HG03135 (cell line): ENCODE data around the gene DDAH1.

Experiments used
- ATAC-seq: cut with Tn5 transposase; IDR thresholded peaks from one replicate; pipeline ENCODE4 v1.9.1; 2021; ENCODE audit warnings: mild to moderate bottlenecking, moderate library complexity; ENCODE audit not compliant: unreplicated experiment

DDAH1 gene

DNA sequence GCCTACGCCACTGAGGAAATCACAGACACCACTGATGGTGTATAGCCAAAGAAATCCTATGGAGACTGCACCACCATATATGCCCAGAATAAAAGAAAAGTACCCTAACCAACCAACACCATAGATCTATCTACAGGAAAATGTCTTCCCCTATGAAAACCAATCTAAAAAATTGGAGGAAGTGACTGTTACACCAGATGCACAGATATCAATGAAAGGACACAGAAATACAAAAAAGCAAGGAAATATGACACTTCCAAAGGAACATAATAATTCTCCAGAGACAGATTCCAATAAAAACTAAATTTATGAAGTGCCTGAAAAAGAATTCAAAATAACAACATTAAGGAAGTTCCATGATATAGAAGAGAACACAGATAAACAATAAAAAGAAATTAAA, 131.8 kb downstream of the DDAH1 start:
- ATAC-seq = no peak

DNA sequence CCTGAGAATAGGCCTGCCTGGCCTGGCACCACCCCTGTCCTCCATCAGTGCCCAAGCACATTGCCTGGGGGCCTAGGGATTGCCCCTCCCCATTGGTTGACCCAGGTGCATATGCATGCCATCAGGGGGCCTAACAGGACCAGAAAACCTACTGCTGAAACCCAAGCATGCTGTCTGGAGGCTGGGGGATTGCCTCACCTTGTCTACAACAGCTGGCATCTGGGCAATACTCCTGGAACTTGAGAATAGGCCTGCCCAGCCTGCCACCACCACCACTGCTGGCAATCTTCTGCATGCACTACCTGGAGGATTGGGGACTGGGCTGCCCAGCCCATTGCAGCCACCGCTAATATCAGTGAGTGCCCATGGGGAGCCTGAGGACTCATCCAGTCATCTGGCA, 132.4 kb downstream of the DDAH1 start:
- ATAC-seq = no peak

DNA sequence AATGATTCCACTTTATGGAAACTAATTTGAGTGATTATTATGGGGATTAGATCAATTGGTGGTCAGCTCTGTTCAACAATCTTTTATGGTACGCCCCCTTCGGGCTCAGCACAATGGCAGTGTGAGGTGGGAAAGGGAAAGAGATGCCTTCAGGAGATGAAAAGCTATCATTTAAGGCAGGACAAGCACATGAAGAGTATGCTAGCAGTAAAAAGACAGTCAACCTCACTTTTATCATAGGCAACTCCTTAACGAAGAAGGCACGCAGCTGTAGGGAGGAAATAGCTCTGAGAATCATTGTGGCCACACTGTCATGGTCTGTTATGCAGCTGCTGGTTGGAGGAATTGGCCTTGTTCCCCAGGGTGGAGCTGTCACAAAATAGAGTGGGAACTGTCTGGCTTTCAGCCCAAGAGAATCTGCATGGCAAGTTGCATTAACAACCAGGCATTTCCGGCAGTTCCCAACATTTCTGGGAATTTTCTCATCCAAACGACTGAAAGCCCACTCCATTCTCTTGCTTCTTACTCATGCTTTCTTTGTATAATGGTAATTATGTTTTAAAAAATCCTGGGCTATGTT, 134.2 kb downstream of the DDAH1 start:
- ATAC-seq = no peak

DNA sequence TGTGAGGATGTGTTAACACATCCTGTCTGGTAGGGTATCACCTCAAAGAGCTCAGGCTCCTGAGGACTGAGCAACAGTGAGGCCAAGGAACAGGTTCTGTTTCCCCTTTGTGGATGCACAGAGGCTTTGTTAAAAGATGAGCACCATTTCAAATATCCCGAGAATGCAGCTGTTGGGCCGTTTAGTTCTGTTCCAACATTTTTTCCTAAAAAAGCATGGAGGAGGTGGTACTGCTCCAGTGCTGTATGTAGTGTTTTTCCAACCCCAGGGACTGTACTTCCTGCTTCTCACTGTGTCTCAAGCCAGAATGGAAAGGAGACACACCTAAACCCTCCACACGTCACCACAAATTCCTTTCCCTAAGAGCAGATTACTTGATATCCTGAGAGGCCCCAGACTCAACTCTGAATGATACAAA, 134.7 kb downstream of the DDAH1 start:
- no peak for ATAC-seq

GRCh38 chr1:85328713-85329397, 136.1 kb downstream of the DDAH1 start:
- no peak for ATAC-seq

GRCh38 chr1:85327759-85328158, 137.2 kb downstream of the DDAH1 start:
- no peak for ATAC-seq

- ATAC-seq = no peak
These were observed 138.1 kb downstream of the DDAH1 start for GRCh38 chr1:85326851-85327250.

DNA sequence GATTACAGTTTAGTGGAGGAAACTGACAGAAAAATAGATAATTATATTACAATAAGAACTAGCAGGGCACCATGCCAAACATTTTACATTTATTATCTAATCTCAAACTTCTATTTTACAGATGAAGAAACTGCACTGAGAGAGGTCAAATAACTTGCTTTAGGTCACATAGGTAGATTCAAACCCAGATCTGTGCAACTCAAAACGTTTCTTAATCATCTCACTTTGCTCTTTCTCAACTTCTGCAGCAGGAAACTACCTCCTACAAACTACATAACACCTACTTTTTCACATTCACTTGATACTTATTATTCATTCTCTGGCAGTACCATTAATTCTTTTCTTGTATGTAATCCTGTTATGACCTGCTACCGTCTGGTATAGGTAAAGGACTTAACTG, 138.6 kb downstream of the DDAH1 start:
- no peak for ATAC-seq

GRCh38 chr1:85325920-85326319, 139.0 kb downstream of the DDAH1 start:
- ATAC-seq = no peak

GRCh38 chr1:85323770-85324169, 141.2 kb downstream of the DDAH1 start:
- no peak for ATAC-seq

- ATAC-seq = no peak
These were observed 142.3 kb downstream of the DDAH1 start for GRCh38 chr1:85322655-85323054.

- ATAC-seq = no peak
These were observed 143.6 kb downstream of the DDAH1 start for GRCh38 chr1:85321237-85321964.

- no peak for ATAC-seq
These were observed 144.4 kb downstream of the DDAH1 start for GRCh38 chr1:85320371-85321131.

- no peak for ATAC-seq
These were observed 145.0 kb downstream of the DDAH1 start for GRCh38 chr1:85319931-85320330.

- ATAC-seq = no peak
These were observed 145.5 kb downstream of the DDAH1 start for GRCh38 chr1:85319491-85319890.

DNA sequence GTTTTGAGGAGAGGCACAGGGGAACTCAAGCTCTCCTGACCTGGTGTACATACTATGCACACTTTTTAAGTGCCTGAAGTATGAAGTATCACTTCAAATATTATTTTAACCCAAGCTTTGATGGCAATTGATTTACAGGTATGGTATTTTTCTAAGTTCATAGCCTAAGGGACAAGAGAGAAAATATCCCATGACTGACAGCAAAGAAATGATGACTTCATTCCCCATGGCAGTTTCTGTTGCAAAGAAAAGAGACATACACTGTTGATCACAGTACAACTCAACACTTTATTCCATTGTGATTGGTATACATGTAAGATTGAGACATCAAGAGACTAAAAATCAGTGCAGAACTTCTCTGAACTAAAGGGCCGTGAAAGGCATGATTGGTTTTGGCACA, 146.7 kb downstream of the DDAH1 start:
- no peak for ATAC-seq

DNA sequence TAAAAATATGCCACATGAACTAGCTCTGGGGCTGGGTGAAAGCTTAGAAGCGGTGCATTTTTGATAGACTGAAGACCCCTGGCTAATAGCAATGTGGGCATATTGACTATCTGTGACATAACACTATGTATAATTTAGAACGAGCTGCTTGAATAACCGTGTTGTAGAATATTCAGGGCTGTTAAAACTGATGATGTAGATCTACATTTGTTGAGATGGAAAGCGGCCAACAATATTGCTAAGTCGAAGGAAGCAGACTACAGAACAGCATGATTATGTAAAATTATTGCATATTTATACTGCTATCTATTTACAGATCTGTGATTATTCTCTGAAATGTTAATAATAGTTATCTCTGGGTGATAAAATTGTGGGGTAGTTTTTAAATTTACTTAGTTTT, 147.4 kb downstream of the DDAH1 start:
- ATAC-seq = no peak

DNA sequence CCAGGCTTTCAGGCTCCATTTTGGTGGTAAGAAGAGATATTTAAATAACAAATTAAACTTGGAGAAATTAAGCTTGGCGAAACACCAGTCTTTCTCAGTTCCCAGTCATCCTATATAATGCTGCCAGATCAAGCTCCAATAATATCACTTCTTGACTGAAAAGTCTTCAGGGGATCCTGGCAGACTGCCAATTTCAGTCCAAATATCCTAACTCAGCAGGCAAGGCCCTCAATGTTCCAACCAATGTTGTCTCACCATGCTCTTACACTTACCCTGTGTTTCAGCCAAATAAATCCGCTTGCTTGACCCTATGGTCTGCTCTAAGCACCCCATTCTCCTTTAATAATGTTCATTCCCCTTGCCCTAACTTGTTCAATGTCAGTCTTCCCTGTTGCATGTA, 148.6 kb downstream of the DDAH1 start:
- no peak for ATAC-seq

- ATAC-seq = no peak
These were observed 149.2 kb downstream of the DDAH1 start for GRCh38 chr1:85315789-85316188.

DNA sequence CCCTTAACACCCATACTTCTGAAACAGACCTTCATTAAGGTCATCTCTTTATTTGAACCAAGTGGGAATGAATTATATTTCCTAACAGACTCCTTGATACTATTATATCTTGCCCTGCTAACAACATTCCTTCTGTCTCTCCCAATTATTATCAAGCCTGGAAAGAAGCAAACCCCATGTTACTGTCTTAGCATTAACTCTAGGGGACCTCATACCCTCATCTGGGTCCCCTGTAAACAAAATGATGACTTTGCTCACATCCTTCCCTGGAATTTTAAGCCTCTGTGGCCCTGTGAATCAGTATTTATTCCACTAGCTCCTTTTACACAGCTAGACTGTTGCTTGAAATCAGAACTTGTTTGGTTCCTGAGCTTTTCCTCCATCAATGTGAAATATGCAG, 150.2 kb downstream of the DDAH1 start:
- no peak for ATAC-seq

DNA sequence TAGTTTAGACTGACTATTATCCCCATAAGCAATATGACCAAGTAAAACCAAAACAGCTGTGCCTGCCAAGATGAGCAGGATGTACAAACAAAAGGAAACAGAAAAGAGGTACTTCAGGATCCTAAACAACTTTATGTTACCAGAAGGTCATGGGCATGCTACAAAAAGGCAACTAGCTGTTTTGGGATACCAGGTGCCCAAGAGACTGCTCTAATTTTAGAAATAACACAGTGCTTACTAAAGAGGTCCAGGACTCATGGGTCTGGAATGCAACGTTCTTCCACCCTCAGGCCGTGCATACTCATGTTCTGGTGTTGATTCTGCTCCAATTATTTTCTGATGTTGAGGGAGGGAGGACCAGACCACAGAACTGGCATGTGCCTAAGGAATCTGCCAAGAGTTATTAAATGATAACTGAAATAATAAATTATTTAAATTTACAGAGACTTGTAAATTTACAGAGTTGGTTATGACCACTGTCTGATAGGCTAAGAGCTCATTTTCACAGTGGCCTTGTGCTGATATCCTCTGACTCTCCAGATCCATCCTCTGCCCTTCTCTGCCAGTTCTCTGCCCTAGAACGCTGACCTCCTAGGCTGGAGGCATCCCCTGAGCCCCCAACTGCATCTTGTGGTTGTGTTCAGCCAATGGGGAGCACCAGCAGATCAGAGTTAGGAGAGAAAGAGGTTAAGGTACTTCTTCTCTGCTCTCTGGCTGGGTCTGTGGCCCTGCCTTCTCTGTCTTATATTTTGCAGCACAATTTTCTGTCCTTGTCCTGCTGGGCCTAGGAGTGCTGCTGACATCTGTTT, 150.9 kb downstream of the DDAH1 start:
- no peak for ATAC-seq
